Activated T-cell treated with anti-CD3 and anti-CD28 coated beads, Interleukin-2, amount 50 U/mL, for 72 hours (primary cell): ENCODE results near the gene DNAH2. TPM values are rescaled to one million over a fixed set of nuclear protein-coding genes. Genes with fewer than 3 reads are reported as not detected.
A peak's percentile ranks its signal among the peaks of the same experiment; 100 is the strongest.

Experiments used
- ATAC-seq, 2 donors: fragments of 150-1000 bp; cut with Tn5 transposase; replicated peaks in 1 of 2; 2 replicates each; pipeline ENCODE4 v1.10.0; 2021; ENCODE audit warnings: moderate library complexity in 2 of 2, mild to moderate bottlenecking in 1 of 2
- DNase-seq, 2 donors: peaks; one replicate each; pipeline ENCODE4 v3.0.0; 2021 to 2022; ENCODE audit warnings: mixed read lengths in 1 of 2
- H3K27ac Mint-ChIP-seq: one replicate; pipeline ENCODE4 v1.8.0; 2022; ENCODE audit warnings: mild to moderate bottlenecking, moderate library complexity, mixed read lengths
- H3K27me3 Mint-ChIP-seq: one replicate; pipeline ENCODE4 v1.8.0; 2022; ENCODE audit warnings: low read depth, mixed read lengths
- H3K36me3 Mint-ChIP-seq, 2 donors: one replicate each; pipeline ENCODE4 v1.8.0; 2022; ENCODE audit warnings: mixed read lengths in 2 of 2, mild to moderate bottlenecking in 1 of 2; ENCODE audit not compliant: insufficient read depth in 2 of 2
- H3K4me1 Mint-ChIP-seq: one replicate; pipeline ENCODE4 v1.8.0; 2022; ENCODE audit warnings: low read depth, mixed read lengths
- H3K4me3 Mint-ChIP-seq, 2 donors: one replicate each; pipeline ENCODE4 v1.8.0; 2022; ENCODE audit warnings: mild to moderate bottlenecking in 2 of 2, mixed read lengths in 2 of 2, moderate library complexity in 2 of 2
- H3K9me3 Mint-ChIP-seq, 2 donors: one replicate each; pipeline ENCODE4 v1.8.0; 2022; ENCODE audit warnings: mixed read lengths in 2 of 2
- total RNA-seq, 2 donors: library from RNA; stranded (reverse); gene quantifications; one replicate each; pipeline ENCODE4 v1.2.3, GENCODE V29; 2022

The DNAH2 gene
- total RNA-seq, 2 donors from 2014 or later: 0.05 to 0.07 TPM

DNA sequence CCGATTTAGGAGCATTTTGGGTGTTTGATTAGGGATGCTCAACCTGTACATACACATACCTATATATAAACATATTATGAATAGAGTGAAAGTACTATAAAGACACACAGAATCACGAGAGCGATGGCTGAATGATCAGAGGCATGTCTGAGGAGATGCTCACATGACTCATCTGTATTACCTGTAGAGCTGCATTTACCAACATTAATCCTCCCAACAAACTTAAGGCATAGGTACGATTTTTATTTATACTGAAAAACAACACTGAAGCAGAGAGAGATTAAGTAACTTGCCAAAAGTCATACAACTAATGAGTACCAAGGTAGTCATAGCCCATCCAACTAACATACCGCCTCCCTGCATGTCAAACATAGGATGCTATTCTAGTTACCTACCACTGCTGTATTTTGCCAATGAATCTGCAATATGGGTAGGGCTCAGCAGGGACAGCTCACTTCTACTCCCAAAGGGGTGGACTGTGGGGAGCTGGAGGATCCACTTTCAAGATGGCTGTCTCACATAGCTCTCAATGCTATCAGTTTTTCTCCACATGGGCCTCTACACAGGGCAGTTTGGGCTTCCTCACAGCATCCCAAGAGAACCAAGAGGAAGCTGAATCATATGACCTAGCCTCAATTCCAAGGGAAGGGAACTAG is 147.6 kb downstream of the DNAH2 start:
- Mint-ChIP-seq H3K27ac (no peak overlapping the region), H3K4me3 (no peak overlapping the region), H3K36me3 (peaks cover 9 to 14% of the 10 kb centered on the region in 2 donors), H3K4me1 (peaks cover 28% of the 10 kb centered on the region), H3K9me3 (no peaks in the 10 kb centered on the region), H3K27me3 (no peaks in the 10 kb centered on the region)
- peak; percentile 23 to 36 for ATAC-seq
- DNase-seq: no peak

DNA sequence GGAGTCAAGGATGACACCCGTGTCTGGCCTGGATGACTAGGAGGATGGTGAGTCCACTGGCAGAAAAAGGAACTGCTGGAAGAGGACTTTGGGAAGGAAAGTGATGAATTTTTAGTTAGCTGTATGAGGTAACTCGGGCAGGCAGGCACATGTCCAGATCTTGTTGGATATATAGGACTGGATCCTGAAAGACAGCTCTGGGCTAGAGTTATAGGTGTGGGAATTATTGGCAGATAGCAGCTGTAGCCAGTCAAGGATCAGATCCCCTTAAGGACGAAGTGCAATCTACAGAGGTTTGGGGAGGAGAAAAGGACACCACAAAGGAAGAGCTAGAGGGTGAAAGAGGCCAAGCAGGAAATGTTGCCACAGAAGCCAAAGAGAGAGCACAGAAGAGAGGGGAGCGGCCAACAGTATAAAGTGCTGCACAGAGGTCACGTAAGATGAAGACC is 150.4 kb downstream of the DNAH2 start:
- H3K4me3 Mint-ChIP-seq: peak overlapping the region; percentile 25 to 44
- ATAC-seq (peak in 1 of 2 donors; percentile 53), DNase-seq (no peak)
- H3K4me1 Mint-ChIP-seq: peaks cover 28% of the 10 kb centered on the region
- no peaks in the 10 kb centered on the region for H3K27me3 Mint-ChIP-seq
- no peaks in the 10 kb centered on the region for H3K9me3 Mint-ChIP-seq
- H3K36me3 Mint-ChIP-seq: peaks cover 9 to 16% of the 10 kb centered on the region in 2 donors
- H3K27ac Mint-ChIP-seq: peak overlapping the region; percentile 77

DNA sequence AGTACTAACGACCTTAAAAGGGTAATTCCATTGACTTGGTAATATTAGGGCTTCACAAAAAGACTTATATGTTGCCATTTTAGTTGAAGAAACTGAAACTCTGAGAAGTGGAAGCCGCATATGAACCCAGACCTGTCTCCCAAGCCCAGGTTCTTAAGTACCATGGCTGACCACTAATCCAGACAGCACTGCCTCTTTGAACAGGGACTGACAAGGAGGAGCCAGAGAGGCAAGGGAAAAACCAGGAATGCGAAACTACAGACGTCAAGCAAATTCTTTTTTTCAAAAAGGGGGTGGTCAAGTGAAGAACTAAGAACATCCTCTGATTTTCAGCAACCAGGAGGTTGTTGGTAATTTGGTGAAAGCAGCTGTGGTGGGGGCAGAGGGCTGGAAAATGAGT is 155.5 kb downstream of the DNAH2 start:
- no peak for ATAC-seq
- H3K4me3 Mint-ChIP-seq: no peak overlapping the region
- H3K9me3 Mint-ChIP-seq: no peaks in the 10 kb centered on the region
- no peak for DNase-seq
- no peak overlapping the region for H3K27ac Mint-ChIP-seq
- no peaks in the 10 kb centered on the region for H3K27me3 Mint-ChIP-seq
- peaks cover 4 to 13% of the 10 kb centered on the region in 2 donors for H3K36me3 Mint-ChIP-seq
- H3K4me1 Mint-ChIP-seq: peaks cover 15% of the 10 kb centered on the region

DNA sequence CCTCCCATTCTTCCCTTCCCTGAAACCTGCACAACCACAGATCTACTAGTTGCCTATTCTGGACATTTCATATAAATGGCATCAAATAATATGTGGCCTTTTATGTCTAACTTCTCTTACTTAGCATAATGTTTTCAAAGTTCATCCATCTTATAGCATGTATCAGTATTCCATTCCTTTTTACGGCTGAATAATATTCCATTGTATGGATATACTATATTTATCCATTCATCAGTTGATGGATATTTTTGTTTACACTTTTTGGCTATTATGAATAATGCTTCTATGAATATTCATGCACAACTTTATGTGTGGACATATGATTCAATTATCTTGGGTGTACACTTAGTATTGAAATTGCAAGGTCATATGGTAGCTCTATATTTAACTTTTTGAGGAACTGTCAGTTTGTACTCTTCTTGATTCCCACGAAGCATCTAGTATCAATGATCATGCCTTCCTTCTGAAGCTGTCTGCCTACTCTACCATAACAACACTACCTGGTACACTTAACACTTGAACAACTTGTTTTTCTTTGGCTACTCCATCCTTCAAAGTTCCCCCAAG is 158.3 kb downstream of the DNAH2 start:
- ATAC-seq (no peak), DNase-seq (no peak)
- peaks cover 4 to 13% of the 10 kb centered on the region in 2 donors for H3K36me3 Mint-ChIP-seq
- no peaks in the 10 kb centered on the region for H3K4me1 Mint-ChIP-seq
- peak overlapping the region; percentile 7 for H3K27ac Mint-ChIP-seq
- H3K9me3 Mint-ChIP-seq: no peaks in the 10 kb centered on the region
- H3K27me3 Mint-ChIP-seq: no peaks in the 10 kb centered on the region
- no peak overlapping the region for H3K4me3 Mint-ChIP-seq

DNA sequence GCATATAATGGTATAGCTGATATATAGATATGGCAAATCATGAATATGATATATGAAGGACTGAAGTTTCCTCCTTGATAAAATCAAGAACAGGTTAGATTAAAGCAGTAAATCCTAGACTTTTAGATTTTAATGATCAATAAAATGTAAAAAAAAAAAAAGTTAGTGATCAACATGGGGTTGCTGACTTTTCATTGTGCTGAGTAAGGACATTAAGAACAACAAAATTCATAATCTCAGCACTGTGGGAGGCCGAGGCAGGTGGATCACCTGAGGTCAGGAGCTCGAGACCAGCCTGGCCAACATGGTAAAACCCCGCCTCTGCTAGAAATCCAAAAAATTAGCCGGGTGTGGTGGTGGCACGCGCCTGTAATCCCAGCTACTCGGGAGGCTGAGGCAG is 160.7 kb downstream of the DNAH2 start:
- H3K4me1 Mint-ChIP-seq: no peaks in the 10 kb centered on the region
- ATAC-seq: no peak
- H3K9me3 Mint-ChIP-seq: no peaks in the 10 kb centered on the region

DNA sequence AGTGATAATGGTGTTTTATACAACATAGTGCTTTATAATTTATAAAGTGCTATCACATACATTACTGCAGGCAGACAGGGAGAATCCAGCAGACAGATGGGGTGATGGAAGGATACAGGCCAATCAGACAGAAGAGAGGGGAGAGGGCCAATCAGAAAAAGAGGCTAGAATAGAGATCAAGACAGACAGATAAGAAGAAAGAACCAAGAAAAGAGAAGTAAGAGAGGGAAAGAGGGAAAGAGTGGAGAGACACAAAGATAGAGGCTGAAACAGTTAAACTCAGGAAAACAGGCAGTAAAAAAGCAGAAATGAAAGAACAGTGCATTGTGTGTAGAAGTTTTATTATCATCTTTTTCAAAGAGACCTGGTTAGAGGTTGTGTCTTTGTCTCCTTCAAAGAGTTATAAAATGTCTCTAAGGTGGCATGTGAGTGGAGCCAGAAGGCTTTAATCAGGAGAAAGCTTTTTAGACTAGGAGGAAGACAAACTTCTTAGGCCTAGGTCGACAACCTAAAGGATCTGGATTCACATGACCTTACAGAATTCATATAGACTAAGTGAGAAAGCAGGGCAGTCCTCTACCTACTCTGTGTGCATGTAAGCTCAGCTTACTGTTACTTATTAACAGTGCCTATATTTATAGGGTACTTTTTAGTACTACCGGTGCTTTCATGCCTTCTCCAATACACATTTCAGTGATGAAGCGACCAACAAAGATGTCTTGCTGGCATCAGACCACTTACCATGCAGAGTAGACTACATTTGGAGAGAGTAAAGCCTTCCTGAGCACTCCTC is 162.7 kb downstream of the DNAH2 start:
- ATAC-seq (no peak), DNase-seq (no peak)
- no peaks in the 10 kb centered on the region for H3K4me1 Mint-ChIP-seq
- peaks cover 0 to 2% of the 10 kb centered on the region in 2 donors for H3K36me3 Mint-ChIP-seq
- no peak overlapping the region for H3K27ac Mint-ChIP-seq
- H3K4me3 Mint-ChIP-seq: no peak overlapping the region
- no peaks in the 10 kb centered on the region for H3K9me3 Mint-ChIP-seq
- no peaks in the 10 kb centered on the region for H3K27me3 Mint-ChIP-seq

More for the DNA sequence above, 160.7 kb downstream of the DNAH2 start:
- H3K27ac Mint-ChIP-seq: no peak overlapping the region
- peaks cover 4 to 8% of the 10 kb centered on the region in 2 donors for H3K36me3 Mint-ChIP-seq
- no peak for DNase-seq
- no peak overlapping the region for H3K4me3 Mint-ChIP-seq
- H3K27me3 Mint-ChIP-seq: no peaks in the 10 kb centered on the region

DNA sequence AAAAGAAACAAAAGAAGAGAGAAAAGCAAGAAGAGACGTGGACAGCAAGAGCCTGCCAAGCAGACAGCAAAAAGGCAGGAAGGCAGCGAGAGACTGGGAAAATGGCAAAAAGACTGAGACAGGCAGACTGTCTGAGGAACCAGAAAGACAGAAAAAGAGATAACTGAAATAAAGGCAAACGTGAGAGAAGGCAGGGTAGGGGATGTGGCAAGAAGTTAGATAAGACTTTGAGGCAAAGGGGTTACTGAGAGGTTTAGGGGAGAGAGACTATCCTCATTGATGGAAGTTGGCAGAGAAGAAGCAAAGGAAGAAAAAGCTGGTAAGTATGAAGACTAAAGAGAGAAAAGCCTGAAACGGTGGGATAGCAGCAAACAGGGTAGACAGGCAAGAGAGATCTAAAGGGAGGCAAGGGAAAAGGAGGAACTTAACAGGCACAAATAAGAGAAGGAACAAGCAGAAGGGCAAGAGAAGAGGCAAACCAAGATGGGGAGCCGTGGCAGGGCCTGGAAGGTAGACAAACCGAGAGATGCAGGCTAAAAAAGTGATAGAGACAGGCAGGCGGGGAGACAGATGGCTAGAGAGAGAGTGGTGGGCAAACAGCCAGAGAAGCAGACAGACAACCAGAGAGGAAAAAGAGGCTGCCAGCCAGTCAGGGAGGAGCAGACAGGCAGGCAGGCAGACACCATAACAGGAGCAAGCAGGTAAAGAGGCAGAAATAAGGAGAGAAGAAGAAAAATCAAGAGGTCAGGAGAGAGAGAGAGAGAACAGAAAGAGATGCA is 163.9 kb downstream of the DNAH2 start:
- H3K36me3 Mint-ChIP-seq: peaks cover 2 to 3% of the 10 kb centered on the region in 2 donors
- no peak for DNase-seq
- no peak overlapping the region for H3K4me3 Mint-ChIP-seq
- H3K27me3 Mint-ChIP-seq: no peaks in the 10 kb centered on the region
- H3K4me1 Mint-ChIP-seq: no peaks in the 10 kb centered on the region
- H3K9me3 Mint-ChIP-seq: no peaks in the 10 kb centered on the region
- H3K27ac Mint-ChIP-seq: no peak overlapping the region
- no peak for ATAC-seq

DNA sequence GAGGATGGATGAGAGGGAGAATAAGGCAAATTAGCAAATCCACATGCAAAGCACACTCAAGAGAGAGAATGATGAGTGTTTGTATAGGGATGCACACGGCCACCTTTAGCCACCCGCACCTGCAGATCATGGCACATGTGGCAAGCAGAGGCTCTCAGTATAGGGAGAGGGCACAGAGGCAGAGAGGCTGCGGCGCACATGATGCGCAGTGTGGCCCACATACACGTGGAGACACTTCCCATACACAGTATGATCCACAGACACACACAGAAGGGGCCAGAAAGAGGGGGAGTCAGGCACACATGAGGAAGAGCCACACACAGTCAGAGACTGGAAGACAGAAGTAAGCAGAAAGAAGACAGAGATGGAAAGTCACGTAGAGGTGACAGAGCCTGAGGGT is 164.5 kb downstream of the DNAH2 start:
- Mint-ChIP-seq H3K27ac (no peak overlapping the region), H3K27me3 (no peaks in the 10 kb centered on the region), H3K4me1 (no peaks in the 10 kb centered on the region), H3K9me3 (no peaks in the 10 kb centered on the region), H3K36me3 (peaks cover 2 to 3% of the 10 kb centered on the region in 2 donors), H3K4me3 (no peak overlapping the region)
- no peak for DNase-seq
- no peak for ATAC-seq

DNA sequence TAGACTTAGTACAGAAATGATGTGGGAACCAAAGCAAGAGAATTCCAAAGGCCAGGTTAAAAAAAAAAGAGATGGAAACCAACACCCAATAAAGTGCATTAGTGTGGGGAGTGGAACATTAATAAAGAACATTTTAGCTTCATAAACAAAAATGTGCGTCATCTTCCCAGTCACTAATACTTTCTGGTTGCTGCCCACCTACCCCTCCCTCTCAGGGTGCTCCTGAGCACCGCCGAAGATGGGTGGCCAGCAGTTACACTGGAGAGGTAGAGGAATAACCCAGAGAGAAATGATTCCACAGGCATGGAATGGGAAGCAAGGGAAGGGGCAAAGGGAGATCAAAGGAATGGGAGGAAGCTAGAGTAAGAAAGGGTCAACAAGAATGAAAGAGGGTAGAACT is 165.1 kb downstream of the DNAH2 start:
- Mint-ChIP-seq H3K27me3 (no peaks in the 10 kb centered on the region), H3K4me3 (no peak overlapping the region), H3K36me3 (peaks cover 2 to 3% of the 10 kb centered on the region in 2 donors), H3K4me1 (no peaks in the 10 kb centered on the region), H3K27ac (no peak overlapping the region), H3K9me3 (no peaks in the 10 kb centered on the region)
- ATAC-seq (no peak), DNase-seq (no peak)

Other genes with a start within 250 kb of the DNAH2 start
- gene ZBTB4, start 238.1 kb upstream of the DNAH2 start, total RNA-seq: 10 to 100 TPM; 28.5 to 29.0 TPM
- gene SLC35G6, start 236.3 kb upstream of the DNAH2 start, total RNA-seq: under 1 TPM in 1 of 2 donors, not detected in 1; 0.25 TPM
- gene POLR2A, start 233.4 kb upstream of the DNAH2 start, total RNA-seq: 100 to 1,000 TPM; 211 to 249 TPM
- gene TNFSF12, start 168.7 kb upstream of the DNAH2 start, total RNA-seq: 10 to 100 TPM; 23.2 to 25.5 TPM
- 1 to 10 TPM; 4.3 to 7.8 TPM for gene TNFSF13, start 159.0 kb upstream of the DNAH2 start, total RNA-seq
- 10 to 100 TPM; 41.8 to 55.3 TPM for gene SENP3, start 155.8 kb upstream of the DNAH2 start, total RNA-seq
- gene CD68, start 138.1 kb upstream of the DNAH2 start, total RNA-seq: 10 to 100 TPM; 10.3 to 28.1 TPM
- 10 to 100 TPM; 44.0 to 51.9 TPM for gene MPDU1, start 133.9 kb upstream of the DNAH2 start, total RNA-seq
- gene SOX15, start 127.7 kb upstream of the DNAH2 start, total RNA-seq: under 1 TPM; 0.34 to 0.86 TPM
- 10 to 100 TPM; 52.5 to 53.3 TPM for gene FXR2, start 102.8 kb upstream of the DNAH2 start, total RNA-seq
- gene SAT2, start 89.9 kb upstream of the DNAH2 start, total RNA-seq: 10 to 100 TPM; 47.6 to 48.9 TPM
- under 1 TPM in 1 of 2 donors, not detected in 1; 0.63 TPM for gene SHBG, start 87.6 kb upstream of the DNAH2 start, total RNA-seq
- gene ATP1B2, start 66.8 kb upstream of the DNAH2 start, total RNA-seq: under 1 TPM in 1 of 2 donors, not detected in 1; 0.30 TPM
- gene TP53, start 30.3 kb upstream of the DNAH2 start, total RNA-seq: 100 to 1,000 TPM; 183 to 189 TPM
- gene WRAP53, start 29.3 kb upstream of the DNAH2 start, total RNA-seq: 10 to 100 TPM; 19.0 to 26.7 TPM
- not detected for gene EFNB3, start 12.5 kb upstream of the DNAH2 start, total RNA-seq
- gene KDM6B, start 116.5 kb downstream of the DNAH2 start, total RNA-seq: 10 to 100 TPM; 73.7 to 83.5 TPM
- gene TMEM88, start 137.3 kb downstream of the DNAH2 start, total RNA-seq: 1 to 10 TPM; 5.2 to 5.3 TPM
- 10 to 100 TPM; 42.7 to 43.5 TPM for gene NAA38, start 139.8 kb downstream of the DNAH2 start, total RNA-seq
- 10 to 100 TPM in 1 of 2 donors, 1 to 10 TPM in 1; 6.7 to 10.2 TPM for gene CYB5D1, start 140.3 kb downstream of the DNAH2 start, total RNA-seq
- 100 to 1,000 TPM; 133 to 140 TPM for gene CHD3, start 171.0 kb downstream of the DNAH2 start, total RNA-seq
- gene RNF227, start 198.5 kb downstream of the DNAH2 start, total RNA-seq: 1 to 10 TPM; 2.5 to 3.7 TPM
- 10 to 100 TPM; 10.2 to 10.3 TPM for gene KCNAB3, start 212.1 kb downstream of the DNAH2 start, total RNA-seq
- 100 to 1,000 TPM; 139 to 150 TPM for gene TRAPPC1, start 214.2 kb downstream of the DNAH2 start, total RNA-seq
- 10 to 100 TPM; 61.0 to 62.6 TPM for gene CNTROB, start 214.5 kb downstream of the DNAH2 start, total RNA-seq